Astrocyte (in vitro differentiated cells and primary cell): ENCODE measurements around the gene RAB3A. TPM values are rescaled to one million over a fixed set of nuclear protein-coding genes. Genes with fewer than 3 reads are reported as not detected.

Source experiments
- DNase-seq: peaks from one replicate; pipeline ENCODE4 v3.0.0-alpha.2; 2010; ENCODE audit warnings: low read depth
- FAIRE-seq: peaks from 2 replicates; lab custom pipeline; 2011; peaks lifted over from hg19 to GRCh38; lab: Jason Lieb, UNC
- H2AFZ ChIP-seq: 2 replicates; pipeline ENCODE4 v1.6.0; 2012; ENCODE audit warnings: low read depth, low read length, inconsistent platforms
- H3K27ac ChIP-seq: 2 replicates; pipeline ENCODE4 v1.5.1; 2011; ENCODE audit warnings: low read depth, low read length, inconsistent platforms
- H3K27me3 ChIP-seq: 2 replicates; pipeline ENCODE4 v1.6.0; 2011; ENCODE audit warnings: low read length, inconsistent platforms; ENCODE audit not compliant: insufficient read depth
- H3K36me3 ChIP-seq: 2 replicates; pipeline ENCODE4 v1.5.1; 2011; ENCODE audit warnings: low read length, inconsistent platforms; ENCODE audit not compliant: insufficient read depth
- H3K4me1 ChIP-seq: 2 replicates; pipeline ENCODE4 v1.5.1; 2011; ENCODE audit warnings: low read length, inconsistent platforms; ENCODE audit not compliant: insufficient read depth
- H3K4me2 ChIP-seq: 2 replicates; pipeline ENCODE4 v1.6.0; 2012; ENCODE audit warnings: low read length, inconsistent platforms
- H3K4me3 ChIP-seq: 2 replicates; pipeline ENCODE4 v1.5.1; 2011; ENCODE audit warnings: low read depth, mild to moderate bottlenecking, low read length, inconsistent platforms; ENCODE audit not compliant: insufficient read depth
- H3K79me2 ChIP-seq: 2 replicates; pipeline ENCODE4 v1.6.0; 2012; ENCODE audit warnings: mild to moderate bottlenecking, low read length, inconsistent platforms; ENCODE audit not compliant: insufficient read depth
- H3K9ac ChIP-seq: 2 replicates; pipeline ENCODE4 v1.6.0; 2012; ENCODE audit warnings: mild to moderate bottlenecking, low read length, inconsistent platforms
- H3K9me3 ChIP-seq: 2 replicates; pipeline ENCODE4 v1.5.1; 2012; ENCODE audit warnings: low read depth, mild to moderate bottlenecking, low read length, inconsistent platforms; ENCODE audit not compliant: insufficient read depth
- H4K20me1 ChIP-seq: 2 replicates; pipeline ENCODE4 v1.6.0; 2012; ENCODE audit warnings: low read length, inconsistent platforms; ENCODE audit not compliant: insufficient read depth
- H3K27ac Mint-ChIP-seq: one replicate; pipeline ENCODE4 v1.8.0; 2021; ENCODE audit warnings: mild to moderate bottlenecking, mixed read lengths; ENCODE audit not compliant: unreplicated experiment
- H3K27me3 Mint-ChIP-seq: one replicate; pipeline ENCODE4 v1.8.0; 2021; ENCODE audit warnings: low read depth, mixed read lengths; ENCODE audit not compliant: unreplicated experiment
- H3K36me3 Mint-ChIP-seq: one replicate; pipeline ENCODE4 v1.8.0; 2021; ENCODE audit warnings: low read depth, mixed read lengths; ENCODE audit not compliant: unreplicated experiment
- H3K4me1 Mint-ChIP-seq: one replicate; pipeline ENCODE4 v1.8.0; 2021; ENCODE audit warnings: low read depth, mixed read lengths; ENCODE audit not compliant: unreplicated experiment
- H3K4me3 Mint-ChIP-seq: one replicate; pipeline ENCODE4 v1.8.0; 2021; ENCODE audit warnings: mild to moderate bottlenecking, moderate library complexity, mixed read lengths; ENCODE audit not compliant: unreplicated experiment
- H3K9me3 Mint-ChIP-seq: one replicate; pipeline ENCODE4 v1.8.0; 2021; ENCODE audit warnings: mild to moderate bottlenecking, mixed read lengths; ENCODE audit not compliant: unreplicated experiment
- EZH2 ChIP-seq: IDR thresholded peaks from 2 replicates; pipeline ENCODE4 v1.6.1; 2012; ENCODE audit warnings: mild to moderate bottlenecking, low read length, inconsistent platforms; ENCODE audit not compliant: insufficient read depth
- total RNA-seq: library from RNA; stranded (reverse); gene quantifications from 2 replicates; pipeline ENCODE4 v1.2.1, GENCODE V29; 2021
- TF ChIP-seq, protein P1 (sequence below): IDR thresholded peaks from 2 replicates; pipeline ENCODE4 v1.5.1; 2011; ENCODE audit warnings: low read depth, mild to moderate bottlenecking, inconsistent platforms, low read length, moderate library complexity; ENCODE audit not compliant: insufficient read depth

RAB3A gene
- total RNA-seq, 1 donor from 2014 or later: 7.5 TPM

DNA sequence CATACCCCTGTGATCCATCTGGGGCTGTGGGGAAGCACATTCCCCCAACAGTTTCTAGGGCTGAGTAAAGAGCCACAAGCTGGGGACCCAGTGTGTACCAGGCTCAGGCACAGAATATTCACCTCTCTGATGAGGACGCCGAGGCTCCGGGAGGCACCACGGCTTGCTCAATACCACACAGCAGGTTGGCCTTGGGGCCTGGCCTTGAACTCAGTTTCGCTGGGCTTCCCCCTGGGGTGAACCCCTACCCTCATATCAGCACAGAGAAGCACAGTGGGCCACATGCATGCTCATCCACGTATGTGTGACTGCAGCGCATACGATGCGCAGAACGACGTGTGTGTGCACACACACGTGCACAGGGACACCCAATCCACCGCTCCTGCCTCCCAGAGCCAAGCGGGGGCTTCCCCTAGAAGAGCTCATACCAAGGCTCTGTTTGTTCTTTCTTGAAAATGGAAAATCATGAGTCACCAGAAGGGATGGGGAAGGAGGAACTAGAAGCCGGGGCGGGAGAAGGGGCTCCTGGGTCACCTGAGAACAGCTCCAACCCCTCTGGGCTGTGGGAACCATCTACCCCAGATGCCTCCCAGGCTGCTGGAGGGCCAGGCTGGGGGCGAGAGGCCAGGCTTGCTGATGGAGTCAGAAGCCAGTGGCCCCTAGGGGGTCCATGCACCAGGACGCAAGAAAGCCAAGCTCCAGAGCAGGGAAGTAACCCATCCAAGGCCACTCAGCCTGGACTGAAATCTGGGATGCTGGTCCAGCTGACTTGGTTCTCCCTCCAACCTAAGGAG, 27.3 kb upstream of the RAB3A start:
- TF ChIP-seq EZH2: no peak
- TF ChIP-seq, protein P1, sequence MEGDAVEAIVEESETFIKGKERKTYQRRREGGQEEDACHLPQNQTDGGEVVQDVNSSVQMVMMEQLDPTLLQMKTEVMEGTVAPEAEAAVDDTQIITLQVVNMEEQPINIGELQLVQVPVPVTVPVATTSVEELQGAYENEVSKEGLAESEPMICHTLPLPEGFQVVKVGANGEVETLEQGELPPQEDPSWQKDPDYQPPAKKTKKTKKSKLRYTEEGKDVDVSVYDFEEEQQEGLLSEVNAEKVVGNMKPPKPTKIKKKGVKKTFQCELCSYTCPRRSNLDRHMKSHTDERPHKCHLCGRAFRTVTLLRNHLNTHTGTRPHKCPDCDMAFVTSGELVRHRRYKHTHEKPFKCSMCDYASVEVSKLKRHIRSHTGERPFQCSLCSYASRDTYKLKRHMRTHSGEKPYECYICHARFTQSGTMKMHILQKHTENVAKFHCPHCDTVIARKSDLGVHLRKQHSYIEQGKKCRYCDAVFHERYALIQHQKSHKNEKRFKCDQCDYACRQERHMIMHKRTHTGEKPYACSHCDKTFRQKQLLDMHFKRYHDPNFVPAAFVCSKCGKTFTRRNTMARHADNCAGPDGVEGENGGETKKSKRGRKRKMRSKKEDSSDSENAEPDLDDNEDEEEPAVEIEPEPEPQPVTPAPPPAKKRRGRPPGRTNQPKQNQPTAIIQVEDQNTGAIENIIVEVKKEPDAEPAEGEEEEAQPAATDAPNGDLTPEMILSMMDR: no peak
- H3K27me3 ChIP-seq: peaks cover 12% of the 10 kb centered on the region
- no peaks in the 10 kb centered on the region for H3K4me1 ChIP-seq
- H2AFZ ChIP-seq: no peak overlapping the region
- no peaks in the 10 kb centered on the region for H4K20me1 ChIP-seq
- Mint-ChIP-seq H3K27me3 (peaks cover 37% of the 10 kb centered on the region), H3K27ac (no peak overlapping the region), H3K4me1 (peaks cover 4% of the 10 kb centered on the region), H3K36me3 (no peaks in the 10 kb centered on the region), H3K4me3 (no peak overlapping the region), H3K9me3 (peaks cover 5% of the 10 kb centered on the region)
- no peak overlapping the region for H3K4me3 ChIP-seq
- no peak overlapping the region for H3K27ac ChIP-seq
- H3K9ac ChIP-seq: no peak overlapping the region
- DNase-seq (no peak), FAIRE-seq (no peak)
- no peaks in the 10 kb centered on the region for H3K79me2 ChIP-seq
- no peaks in the 10 kb centered on the region for H3K9me3 ChIP-seq
- no peak overlapping the region for H3K4me2 ChIP-seq
- no peaks in the 10 kb centered on the region for H3K36me3 ChIP-seq

GRCh38 chr19:18229915-18230314, 26.1 kb upstream of the RAB3A start:
- H3K36me3 ChIP-seq: no peaks in the 10 kb centered on the region
- H3K79me2 ChIP-seq: no peaks in the 10 kb centered on the region
- no peak for TF ChIP-seq EZH2
- TF ChIP-seq, protein P1: no peak
- H3K9me3 ChIP-seq: no peaks in the 10 kb centered on the region
- no peak overlapping the region for H3K27ac Mint-ChIP-seq
- no peak overlapping the region for H3K27ac ChIP-seq
- peaks cover 27% of the 10 kb centered on the region for H3K27me3 Mint-ChIP-seq
- no peak for DNase-seq
- H3K9ac ChIP-seq: no peak overlapping the region
- no peak overlapping the region for H3K4me3 Mint-ChIP-seq
- peaks cover 4% of the 10 kb centered on the region for H3K4me1 ChIP-seq
- peaks cover 19% of the 10 kb centered on the region for H3K27me3 ChIP-seq
- H3K9me3 Mint-ChIP-seq: peaks cover 2% of the 10 kb centered on the region
- no peak overlapping the region for H3K4me2 ChIP-seq
- H3K4me3 ChIP-seq: no peak overlapping the region
- H4K20me1 ChIP-seq: no peaks in the 10 kb centered on the region
- H3K4me1 Mint-ChIP-seq: peaks cover 4% of the 10 kb centered on the region
- H2AFZ ChIP-seq: no peak overlapping the region
- no peaks in the 10 kb centered on the region for H3K36me3 Mint-ChIP-seq
- FAIRE-seq: no peak

DNA sequence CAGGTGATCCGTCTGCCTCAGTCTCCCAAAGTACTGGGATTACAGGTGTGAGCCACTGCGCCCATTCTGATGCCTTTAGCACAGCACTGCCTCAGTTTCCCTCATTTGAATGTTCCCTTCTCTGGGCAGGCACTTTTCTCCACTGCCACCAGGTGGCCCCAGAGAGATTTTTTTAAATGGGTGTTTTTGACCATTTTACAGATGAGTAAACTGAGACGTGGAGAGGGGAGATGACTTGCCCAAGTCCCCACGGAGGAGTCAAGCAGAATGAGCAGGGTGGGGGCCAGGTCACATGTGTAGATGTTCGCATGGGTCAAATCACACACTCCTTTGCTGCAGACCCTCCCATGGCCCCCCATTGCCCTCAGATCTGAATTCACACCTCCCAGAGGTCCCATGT, 25.6 kb upstream of the RAB3A start:
- no peak for TF ChIP-seq EZH2
- TF ChIP-seq, protein P1: no peak
- H3K4me1 ChIP-seq: peaks cover 5% of the 10 kb centered on the region

More for the DNA sequence above, 25.6 kb upstream of the RAB3A start:
- Mint-ChIP-seq H3K4me3 (no peak overlapping the region), H3K36me3 (no peaks in the 10 kb centered on the region), H3K27me3 (peaks cover 25% of the 10 kb centered on the region), H3K9me3 (peaks cover 2% of the 10 kb centered on the region), H3K4me1 (peaks cover 4% of the 10 kb centered on the region), H3K27ac (no peak overlapping the region)
- Histone ChIP-seq H4K20me1 (no peaks in the 10 kb centered on the region), H3K9me3 (no peaks in the 10 kb centered on the region), H2AFZ (no peak overlapping the region), H3K9ac (no peak overlapping the region), H3K36me3 (no peaks in the 10 kb centered on the region), H3K27ac (no peak overlapping the region), H3K79me2 (no peaks in the 10 kb centered on the region), H3K4me3 (no peak overlapping the region), H3K27me3 (peaks cover 22% of the 10 kb centered on the region), H3K4me2 (no peak overlapping the region)
- FAIRE-seq: no peak
- DNase-seq: no peak
